H1 (cell line): ENCODE data around the gene KLHL29. TPM values are rescaled to one million over a fixed set of nuclear protein-coding genes. Genes with fewer than 3 reads are reported as not detected.

Experiments
- CTCF ChIA-PET: fragments of 300-600 bp; sonication (Branson Sonifier 250); formaldehyde crosslinking; loops from one replicate; lab custom pipeline; 2021; ENCODE audit not compliant: partially characterized antibody; lab: Charles Lee
- POLR2A ChIA-PET: fragments of 300-600 bp; sonication (Branson Sonifier 250); formaldehyde crosslinking; loops from one replicate; lab custom pipeline; 2021; ENCODE audit warnings: inconsistent platforms; ENCODE audit not compliant: partially characterized antibody; lab: Charles Lee
- DNase-seq, 2 experiments: peaks; one replicate each; pipeline versions ENCODE4 v3.0.0 to v3.0.0-alpha.2; 2010 to 2022; ENCODE audit warnings: low spot score in 2 of 2, low read depth in 1 of 2, mixed read lengths in 1 of 2
- FAIRE-seq: peaks from 2 replicates; lab custom pipeline; 2011; peaks lifted over from hg19 to GRCh38; lab: Jason Lieb, UNC
- H2AFZ ChIP-seq: 2 replicates; pipeline ENCODE4 v1.8.1; 2012; ENCODE audit warnings: low read length, inconsistent platforms
- H2AK5ac ChIP-seq: 2 replicates; pipeline ENCODE4 v1.6.1; 2013; ENCODE audit warnings: low read depth, low read length
- H2BK120ac ChIP-seq: replicated peaks from 2 replicates; pipeline ENCODE3; 2013; ENCODE audit warnings: low read depth, low read length, inconsistent platforms
- H2BK12ac ChIP-seq: 2 replicates; pipeline ENCODE4 v1.6.1; 2013; ENCODE audit warnings: low read depth, low read length
- H2BK15ac ChIP-seq: 2 replicates; pipeline ENCODE4 v1.6.1; 2013; ENCODE audit warnings: low read length
- H2BK20ac ChIP-seq: 2 replicates; pipeline ENCODE4 v1.6.1; 2013; ENCODE audit warnings: low read length
- H2BK5ac ChIP-seq: 2 replicates; pipeline ENCODE4 v1.6.1; 2013; ENCODE audit warnings: low read depth, low read length
- H3K14ac ChIP-seq: 2 replicates; pipeline ENCODE4 v1.6.1; 2013; ENCODE audit warnings: inconsistent platforms; ENCODE audit not compliant: insufficient read length
- H3K18ac ChIP-seq: 2 replicates; pipeline ENCODE4 v1.6.1; 2013; ENCODE audit warnings: low read length; ENCODE audit errors: extremely low read depth
- H3K23ac ChIP-seq: 2 replicates; pipeline ENCODE4 v1.6.1; 2013; ENCODE audit warnings: inconsistent platforms; ENCODE audit not compliant: insufficient read length
- H3K23me2 ChIP-seq: 2 replicates; pipeline ENCODE4 v1.6.1; 2013; ENCODE audit warnings: low read depth, low read length
- H3K27ac ChIP-seq: 2 replicates; pipeline ENCODE4 v1.6.1; 2011; ENCODE audit warnings: low read depth, low read length, inconsistent platforms
- H3K27me3 ChIP-seq, 4 experiments: replicated peaks in 1 of 4; 1 replicate in 1 of 4; 2 replicates in 3 of 4; pipeline versions ENCODE4 v1.6.1 to v1.8.1; 2011 to 2013; ENCODE audit warnings: low read length in 3 of 4, mild to moderate bottlenecking in 3 of 4, inconsistent platforms in 2 of 4, mixed read lengths in 2 of 4, moderate library complexity in 1 of 4; ENCODE audit not compliant: control insufficient read depth in 3 of 4, insufficient read depth in 3 of 4; ENCODE audit errors: extremely low read depth in 1 of 4
- H3K36me3 ChIP-seq, 4 experiments: 2 replicates each; pipeline versions ENCODE4 v1.6.1 to v1.8.1; 2011 to 2013; ENCODE audit warnings: mild to moderate bottlenecking in 4 of 4, low read length in 3 of 4, moderate library complexity in 2 of 4, control low read depth in 1 of 4, inconsistent platforms in 1 of 4; ENCODE audit not compliant: insufficient read depth in 4 of 4, control insufficient read depth in 2 of 4
- H3K4ac ChIP-seq: replicated peaks from 2 replicates; pipeline ENCODE3; 2013; ENCODE audit warnings: low read length, low read depth, mixed read lengths, inconsistent platforms; ENCODE audit not compliant: insufficient read length
- H3K4me1 ChIP-seq, 4 experiments: replicated peaks in 1 of 4; 1 replicate in 1 of 4; 2 replicates in 3 of 4; pipeline versions ENCODE4 v1.6.1 to v1.8.1; 2011 to 2013; ENCODE audit warnings: low read length in 3 of 4, inconsistent platforms in 2 of 4, mixed read lengths in 1 of 4; ENCODE audit not compliant: insufficient read depth in 4 of 4, control insufficient read depth in 3 of 4
- H3K4me2 ChIP-seq, 2 experiments: 2 replicates each; pipeline versions ENCODE4 v1.6.1 to v1.8.1; 2011 to 2013; ENCODE audit warnings: low read depth in 2 of 2, low read length in 2 of 2, control low read depth in 1 of 2, inconsistent platforms in 1 of 2, mild to moderate bottlenecking in 1 of 2; ENCODE audit not compliant: insufficient read depth in 1 of 2
- H3K4me3 ChIP-seq, 4 experiments: fragments of 200-600, 300-600 bp in 1 of 4; sonication (generic), shearing (Covaris generic), sonication (Bioruptor Twin) in 1 of 4; 2 replicates each; pipeline versions ENCODE4 v1.5.1 to v1.8.1; 2011 to 2016; ENCODE audit warnings: low read length in 4 of 4, low read depth in 3 of 4, control low read depth in 2 of 4, inconsistent platforms in 2 of 4, mild to moderate bottlenecking in 2 of 4, mixed read lengths in 1 of 4, moderate library complexity in 1 of 4; ENCODE audit not compliant: insufficient read depth in 2 of 4; ENCODE audit errors: extremely low read depth in 1 of 4
- H3K56ac ChIP-seq: replicated peaks from 2 replicates; pipeline ENCODE3; 2013; ENCODE audit warnings: low read depth, mild to moderate bottlenecking, mixed read lengths, low read length, inconsistent platforms; ENCODE audit not compliant: insufficient read length
- H3K79me1 ChIP-seq: 2 replicates; pipeline ENCODE4 v1.6.1; 2013; ENCODE audit warnings: low read depth, low read length, control low read depth
- H3K79me2 ChIP-seq, 2 experiments: 2 replicates each; pipeline versions ENCODE4 v1.6.1 to v1.8.1; 2012 to 2013; ENCODE audit warnings: low read length in 2 of 2, mild to moderate bottlenecking in 2 of 2, inconsistent platforms in 1 of 2; ENCODE audit not compliant: insufficient read depth in 2 of 2, control insufficient read depth in 1 of 2
- H3K9ac ChIP-seq, 4 experiments: replicated peaks in 1 of 4; 1 replicate in 1 of 4; 2 replicates in 3 of 4; pipeline versions ENCODE4 v1.6.1 to v1.8.1; 2011 to 2013; ENCODE audit warnings: low read depth in 3 of 4, low read length in 3 of 4, control low read depth in 2 of 4, mild to moderate bottlenecking in 2 of 4, moderate library complexity in 2 of 4, inconsistent platforms in 1 of 4; ENCODE audit errors: extremely low read depth in 1 of 4
- H3K9me3 ChIP-seq, 2 experiments: 2 replicates each; pipeline versions ENCODE4 v1.6.1 to v1.8.1; 2012 to 2013; ENCODE audit warnings: mild to moderate bottlenecking in 2 of 2, moderate library complexity in 2 of 2, control low read depth in 1 of 2, inconsistent platforms in 1 of 2, low read depth in 1 of 2, low read length in 1 of 2, mixed read lengths in 1 of 2; ENCODE audit not compliant: insufficient read depth in 2 of 2
- H4K20me1 ChIP-seq, 2 experiments: replicated peaks in 1 of 2; 2 replicates each; pipeline versions ENCODE3 to v1.8.1; 2011 to 2013; ENCODE audit warnings: inconsistent platforms in 2 of 2, low read length in 2 of 2, mild to moderate bottlenecking in 1 of 2; ENCODE audit not compliant: insufficient read depth in 2 of 2, control insufficient read depth in 1 of 2
- H4K5ac ChIP-seq: 2 replicates; pipeline ENCODE4 v1.6.1; 2013; ENCODE audit warnings: low read length, low read depth, mixed read lengths, inconsistent platforms; ENCODE audit not compliant: insufficient read length
- H4K8ac ChIP-seq: 2 replicates; pipeline ENCODE4 v1.8.0; 2013; ENCODE audit warnings: mild to moderate bottlenecking, moderate library complexity, low read length, inconsistent platforms; ENCODE audit not compliant: insufficient read depth; ENCODE audit errors: extremely low read depth
- H4K91ac ChIP-seq: replicated peaks from 2 replicates; pipeline ENCODE3; 2013; ENCODE audit warnings: low read length, mixed read lengths, inconsistent platforms; ENCODE audit not compliant: insufficient read length
- TCF12 ChIP-seq: IDR thresholded peaks from 2 replicates; pipeline ENCODE4 v1.6.1; 2011; ENCODE audit warnings: low read depth, mild to moderate bottlenecking, low read length
- WGBS, 2 experiments: shearing (Covaris generic) in 1 of 2; methylation state at CpG; one replicate each; pipeline versions ENCODE4 v1.1.6 to v1.1.7; 2013 to 2015; ENCODE audit warnings: low lambda C conversion rate in 2 of 2, mixed read lengths in 2 of 2, inconsistent platforms in 1 of 2, low coverage in 1 of 2, missing lambda C conversion rate in 1 of 2; ENCODE audit not compliant: insufficient replicate concordance in 2 of 2, insufficient coverage in 1 of 2, insufficient read length in 1 of 2; ENCODE audit errors: extremely low coverage in 1 of 2, missing lambda C conversion rate in 1 of 2; 5-methylcytosine and 5-hydroxymethylcytosine counted together
- polyA plus RNA-seq, 7 experiments: library from polyadenylated mRNA; depleted of rRNA in 3 of 7; stranded (reverse) in 5 of 7; unstranded in 2 of 7; fragments of >200 nt in 5 of 7; fragments of 200-250 nt in 2 of 7; gene quantifications; 1 replicate in 5 of 7; 2 replicates in 1 of 7; 4 replicates in 1 of 7; pipeline versions ENCODE4 v1.2.1 to v1.2.3, GENCODE V29; 2011 to 2013; ENCODE audit warnings: missing spikeins in 2 of 7, mixed read lengths in 2 of 7
- total RNA-seq: library from RNA; stranded (reverse); fragmentation: NEBNext Ultra II Directional; extraction: Animal tissue kit (Norgen Biotek cat#: 25700); gene quantifications from 2 replicates; pipeline ENCODE4 v1.2.1, GENCODE V29; 2021

Gene KLHL29
- total and polyA plus RNA-seq, 2 of the 8 experiments (the other 6 are each of a cell fraction or from before 2014, with no cell fraction given) = 1.1 to 4.7 TPM

GRCh38 chr2:23625726-23626125 is 240.7 kb downstream of the KLHL29 start:
- no peaks in the 10 kb centered on the region for H3K36me3 ChIP-seq
- DNase-seq (no peak), FAIRE-seq (no peak)
- H3K4ac ChIP-seq = no peak overlapping the region
- H2BK20ac ChIP-seq = no peak overlapping the region
- H4K5ac ChIP-seq = no peak overlapping the region
- H4K8ac ChIP-seq = no peak overlapping the region
- H3K23ac ChIP-seq = no peak overlapping the region
- no peak overlapping the region for H3K4me3 ChIP-seq
- POLR2A ChIA-PET = no interaction called here
- no peak overlapping the region for H3K56ac ChIP-seq
- H2BK12ac ChIP-seq = no peak overlapping the region
- TF ChIP-seq TCF12 = no peak
- 85% methylated on average over 4 of the region's 4 CpGs; no CpG with 5 or more reads in 1 of the 2 experiments for WGBS, 2 experiments
- no peak overlapping the region for H3K27ac ChIP-seq
- CTCF ChIA-PET = interaction anchor here (1.0 to 8.8 kb wide), 12 partner anchors 12 to 88 kb away, joined by 3 to 148 read pairs (median 12); no protein-coding TSS in a partner anchor
- H3K9ac ChIP-seq = no peak overlapping the region
- H4K20me1 ChIP-seq = no peaks in the 10 kb centered on the region
- H3K18ac ChIP-seq = no peak overlapping the region
- no peak overlapping the region for H2BK15ac ChIP-seq
- no peaks in the 10 kb centered on the region for H3K79me1 ChIP-seq
- H2BK5ac ChIP-seq = no peak overlapping the region
- H3K23me2 ChIP-seq = no peaks in the 10 kb centered on the region
- no peak overlapping the region for H4K91ac ChIP-seq
- H2BK120ac ChIP-seq = no peak overlapping the region
- no peaks in the 10 kb centered on the region; a peak in 1 of 7 replicates for H3K27me3 ChIP-seq
- H2AFZ ChIP-seq = no peak overlapping the region
- H3K14ac ChIP-seq = no peak overlapping the region
- H3K4me2 ChIP-seq = no peak overlapping the region
- H3K79me2 ChIP-seq = no peaks in the 10 kb centered on the region
- peaks cover 0 to 8% of the 10 kb centered on the region in 2 experiments; a peak in 2 of 4 replicates for H3K9me3 ChIP-seq
- no peak overlapping the region for H2AK5ac ChIP-seq
- peaks cover 0 to 6% (median 0%) of the 10 kb centered on the region in 4 experiments; a peak in 1 of 7 replicates for H3K4me1 ChIP-seq
